Parathyroid adenoma (tissue), 2 donors: ENCODE data around the gene GPR156.

Source experiments
- H2AFZ ChIP-seq: fragments of 300-600 bp; sonication (generic); one replicate; pipeline ENCODE4 v1.7.0; 2017; ENCODE audit warnings: antibody characterized with exemption, mild to moderate bottlenecking
- H3K27ac ChIP-seq: fragments of 300-600 bp; sonication (generic); one replicate; pipeline ENCODE4 v1.7.0; 2017
- H3K27me3 ChIP-seq: fragments of 300-600 bp; sonication (generic); one replicate; pipeline ENCODE4 v1.7.0; 2017; ENCODE audit warnings: low read length; ENCODE audit not compliant: control insufficient read depth, insufficient read depth
- H3K36me3 ChIP-seq: fragments of 300-600 bp; sonication (generic); one replicate; pipeline ENCODE4 v1.7.0; 2017; ENCODE audit warnings: low read length; ENCODE audit not compliant: control insufficient read depth, insufficient read depth
- H3K4me1 ChIP-seq: fragments of 300-600 bp; sonication (generic); one replicate; pipeline ENCODE4 v1.7.0; 2017; ENCODE audit warnings: control low read depth
- H3K4me2 ChIP-seq: fragments of 300-600 bp; sonication (generic); one replicate; pipeline ENCODE4 v1.7.0; 2017; ENCODE audit warnings: low read length
- H3K4me3 ChIP-seq: fragments of 300-600 bp; sonication (generic); one replicate; pipeline ENCODE4 v1.7.0; 2017; ENCODE audit warnings: low read depth, low read length
- H3K79me2 ChIP-seq: fragments of 300-600 bp; sonication (generic); one replicate; pipeline ENCODE4 v1.7.0; 2017; ENCODE audit warnings: control low read depth
- H3K9ac ChIP-seq: fragments of 300-600 bp; sonication (generic); one replicate; pipeline ENCODE4 v1.7.0; 2017; ENCODE audit warnings: mild to moderate bottlenecking
- H3K9me3 ChIP-seq: fragments of 300-600 bp; sonication (generic); one replicate; pipeline ENCODE4 v1.7.0; 2017; ENCODE audit warnings: low read length; ENCODE audit not compliant: control insufficient read depth
- CTCF ChIP-seq: fragments of 300-600 bp; sonication (generic); IDR thresholded peaks from one replicate; pipeline ENCODE4 v1.7.0; 2017; ENCODE audit warnings: antibody characterized with exemption, mild to moderate bottlenecking
- donor health status: primary hyperparathyroidism.

Gene GPR156

GRCh38 chr3:120276767-120277166 lies 8.3 kb downstream of the GPR156 start:
- Histone ChIP-seq H3K27ac (no peak overlapping the region), H3K27me3 (no peaks in the 10 kb centered on the region), H3K36me3 (no peaks in the 10 kb centered on the region), H2AFZ (no peak overlapping the region), H3K79me2 (no peaks in the 10 kb centered on the region), H3K9ac (no peak overlapping the region), H3K4me1 (no peaks in the 10 kb centered on the region), H3K4me2 (no peak overlapping the region), H3K9me3 (no peaks in the 10 kb centered on the region), H3K4me3 (no peak overlapping the region)
- TF ChIP-seq CTCF: no peak

- no peak overlapping the region for H3K4me2 ChIP-seq
- H3K27me3 ChIP-seq: no peaks in the 10 kb centered on the region
- no peaks in the 10 kb centered on the region for H3K79me2 ChIP-seq
- H3K4me3 ChIP-seq: no peak overlapping the region
- H3K27ac ChIP-seq: no peak overlapping the region
- H3K36me3 ChIP-seq: no peaks in the 10 kb centered on the region
- no peak overlapping the region for H2AFZ ChIP-seq
- no peak for TF ChIP-seq CTCF
- H3K9ac ChIP-seq: no peak overlapping the region
- no peaks in the 10 kb centered on the region for H3K9me3 ChIP-seq
- H3K4me1 ChIP-seq: no peaks in the 10 kb centered on the region
These were observed 9.4 kb downstream of the GPR156 start for GRCh38 chr3:120275618-120276017.

- no peak overlapping the region for H3K9ac ChIP-seq
- H3K4me2 ChIP-seq: no peak overlapping the region
- no peaks in the 10 kb centered on the region for H3K27me3 ChIP-seq
- TF ChIP-seq CTCF: no peak
- no peaks in the 10 kb centered on the region for H3K4me1 ChIP-seq
- no peaks in the 10 kb centered on the region for H3K79me2 ChIP-seq
- no peak overlapping the region for H3K27ac ChIP-seq
- H2AFZ ChIP-seq: no peak overlapping the region
- H3K4me3 ChIP-seq: no peak overlapping the region
- no peaks in the 10 kb centered on the region for H3K36me3 ChIP-seq
- H3K9me3 ChIP-seq: no peaks in the 10 kb centered on the region
These were observed 10.3 kb downstream of the GPR156 start for GRCh38 chr3:120274739-120275167.

GRCh38 chr3:120272286-120272685 lies 12.7 kb downstream of the GPR156 start:
- H3K4me3 ChIP-seq: no peak overlapping the region
- H3K79me2 ChIP-seq: no peaks in the 10 kb centered on the region
- TF ChIP-seq CTCF: no peak
- no peaks in the 10 kb centered on the region for H3K4me1 ChIP-seq
- H3K27ac ChIP-seq: no peak overlapping the region
- H3K9me3 ChIP-seq: no peaks in the 10 kb centered on the region
- no peak overlapping the region for H3K9ac ChIP-seq
- no peak overlapping the region for H2AFZ ChIP-seq
- no peaks in the 10 kb centered on the region for H3K36me3 ChIP-seq
- H3K4me2 ChIP-seq: no peak overlapping the region
- no peaks in the 10 kb centered on the region for H3K27me3 ChIP-seq

- no peak for TF ChIP-seq CTCF
- Histone ChIP-seq H3K4me1 (no peaks in the 10 kb centered on the region), H3K27ac (no peak overlapping the region), H2AFZ (no peak overlapping the region), H3K27me3 (no peaks in the 10 kb centered on the region), H3K4me2 (no peak overlapping the region), H3K4me3 (no peak overlapping the region), H3K9ac (no peak overlapping the region), H3K36me3 (no peaks in the 10 kb centered on the region), H3K9me3 (no peaks in the 10 kb centered on the region), H3K79me2 (no peaks in the 10 kb centered on the region)
These were observed 19.0 kb downstream of the GPR156 start for GRCh38 chr3:120265989-120266388.
